ENCODE measurements around the gene SRGAP2C.
"Not testable (repeated sequence)": the region's sequence is repeated elsewhere in the genome, so short reads cannot be mapped to it uniquely, and the experiment has no call there.

Gene SRGAP2C

GRCh38 chr1:121339611-121340010 lies 154.8 kb downstream of the SRGAP2C start:
- not testable (repeated sequence) for DNase-seq (ENCODE audit: low spot score)

GRCh38 chr1:121343311-121343906 lies 158.6 kb downstream of the SRGAP2C start:
- not testable (repeated sequence) for DNase-seq (ENCODE audit: low spot score)

DNA sequence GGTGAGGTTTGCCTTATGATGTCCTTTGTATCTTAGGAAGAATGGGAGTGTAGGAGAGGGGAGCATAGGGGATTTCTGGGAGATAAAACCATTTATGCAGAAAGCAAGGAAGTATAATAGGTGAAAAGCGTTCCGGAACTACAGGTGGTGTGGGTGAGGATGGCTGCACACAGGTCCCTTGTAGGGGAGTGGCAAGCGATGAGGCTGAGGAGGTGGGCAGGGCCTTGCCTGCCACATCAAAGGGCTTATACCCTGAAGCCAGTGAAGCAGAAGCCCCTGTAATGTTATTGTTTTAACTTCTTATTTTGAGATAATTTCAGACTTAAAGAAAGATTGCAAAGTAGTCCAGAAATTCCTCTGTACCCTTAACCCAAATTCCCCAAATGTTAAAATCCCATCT lies 159.6 kb downstream of the SRGAP2C start:
- DNase-seq (ENCODE audit: low spot score) = not testable (repeated sequence)

DNA sequence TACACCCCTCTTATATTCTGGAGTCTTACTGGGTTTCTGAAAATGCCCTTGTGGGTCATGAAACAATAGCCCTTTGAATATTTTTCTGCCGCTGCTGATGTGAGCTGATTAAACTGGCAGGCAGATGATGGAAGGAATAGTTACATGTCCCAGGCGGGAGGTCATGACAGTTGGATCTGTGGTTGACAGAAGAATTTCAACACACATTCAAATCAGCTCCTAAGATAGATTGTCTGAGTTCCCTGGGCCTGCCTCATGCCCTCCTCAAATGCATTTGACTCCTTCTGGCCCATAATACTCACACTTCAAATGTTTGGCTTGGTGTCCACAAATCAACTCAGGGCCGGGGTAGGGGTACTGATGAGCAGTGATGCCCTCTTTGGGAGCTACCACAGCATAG lies 161.9 kb downstream of the SRGAP2C start:
- not testable (repeated sequence) for DNase-seq (ENCODE audit: low spot score)

- not testable (repeated sequence) for DNase-seq (ENCODE audit: low spot score)
Measured at GRCh38 chr1:121347476-121347875, 162.7 kb downstream of the SRGAP2C start.

GRCh38 chr1:121348115-121348514 lies 163.3 kb downstream of the SRGAP2C start:
- DNase-seq (ENCODE audit: low spot score) = not testable (repeated sequence)

DNA sequence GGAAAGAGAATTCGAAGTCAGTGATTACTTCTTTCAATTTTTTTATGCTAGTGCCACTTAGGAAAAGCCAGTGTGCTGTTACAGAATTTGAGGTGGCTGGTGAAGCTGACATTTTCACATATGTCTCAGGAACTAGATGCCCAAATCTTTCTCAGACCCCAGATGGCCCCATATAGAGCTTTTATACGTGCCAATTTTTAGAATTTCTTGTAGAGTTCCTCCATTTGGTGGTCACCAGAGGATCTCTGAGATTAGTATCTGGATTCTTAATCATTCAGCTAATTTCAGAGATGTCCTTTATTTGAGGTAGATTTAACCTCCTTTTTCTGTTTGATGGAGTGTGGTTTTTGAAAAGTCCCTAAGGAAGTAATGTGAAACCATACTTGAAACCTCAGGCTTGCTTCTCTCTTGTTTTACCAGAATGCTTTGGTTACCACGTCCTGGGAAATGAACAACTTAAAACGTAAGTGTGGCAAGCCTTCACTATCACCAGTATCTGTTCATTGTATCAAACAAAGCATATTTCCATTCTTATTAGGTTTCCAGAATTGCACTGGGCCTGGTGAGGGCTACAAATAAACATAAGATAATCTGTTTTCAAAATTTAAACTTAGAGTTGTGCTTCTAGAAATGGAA lies 164.7 kb downstream of the SRGAP2C start:
- DNase-seq (ENCODE audit: low spot score) = not testable (repeated sequence)

DNA sequence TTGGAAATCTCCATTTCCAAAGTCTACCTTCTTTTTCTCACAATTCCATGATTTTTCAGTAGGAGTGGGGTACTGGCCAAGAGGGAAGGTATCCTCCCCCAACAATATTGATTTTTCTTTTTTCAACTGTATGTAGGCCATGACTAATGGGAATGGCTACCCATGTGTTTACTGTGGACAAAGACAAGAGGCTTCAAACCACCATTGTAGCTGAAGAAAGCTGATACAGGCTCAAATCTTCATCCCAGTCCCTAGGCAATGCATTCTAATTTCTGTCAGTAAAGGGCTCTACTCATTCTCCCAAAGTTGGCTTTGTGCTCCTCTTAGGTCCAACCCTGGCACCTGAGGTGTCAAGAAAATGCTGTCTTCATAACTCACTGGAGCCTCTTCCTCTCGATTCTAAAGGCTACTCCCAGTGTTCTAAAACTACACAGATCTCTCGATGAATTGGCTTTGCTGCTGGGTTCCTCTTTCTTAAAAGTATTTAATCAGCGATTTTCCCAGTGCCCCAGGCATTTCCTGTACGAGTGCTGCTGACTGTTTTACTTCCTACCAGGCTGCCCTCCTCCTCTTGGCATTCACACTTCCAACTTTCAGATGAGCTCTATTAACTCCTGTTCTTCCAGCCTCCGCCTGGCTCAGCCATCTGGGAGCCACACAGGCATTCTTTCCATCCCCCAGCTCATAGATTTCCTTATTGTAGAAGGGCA lies 171.1 kb downstream of the SRGAP2C start:
- DNase-seq (ENCODE audit: low spot score) = not testable (repeated sequence)

DNA sequence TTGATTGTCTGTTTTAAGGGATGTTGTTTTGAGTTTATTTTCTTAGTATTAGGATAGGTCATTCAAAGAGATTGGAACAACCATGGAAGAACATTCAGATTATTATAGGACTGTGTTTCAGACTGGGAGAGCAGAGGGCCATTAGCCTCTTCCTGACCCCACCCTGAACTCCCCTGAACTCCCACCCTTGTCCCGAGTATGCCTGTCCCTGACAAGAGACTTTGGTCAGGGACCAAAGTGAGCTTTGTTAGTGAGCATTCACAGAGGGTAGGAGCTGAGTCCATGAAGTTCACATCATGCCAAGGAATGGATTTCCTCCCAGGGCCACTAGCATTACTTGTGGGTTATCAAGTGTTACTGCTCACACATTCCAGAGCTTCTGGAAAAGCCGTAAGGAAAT lies 172.0 kb downstream of the SRGAP2C start:
- not testable (repeated sequence) for DNase-seq (ENCODE audit: low spot score)

GRCh38 chr1:121360531-121360930 lies 175.8 kb downstream of the SRGAP2C start:
- not testable (repeated sequence) for DNase-seq (ENCODE audit: low spot score)

GRCh38 chr1:121361451-121362233 lies 176.9 kb downstream of the SRGAP2C start:
- DNase-seq (ENCODE audit: low spot score) = not testable (repeated sequence)

DNA sequence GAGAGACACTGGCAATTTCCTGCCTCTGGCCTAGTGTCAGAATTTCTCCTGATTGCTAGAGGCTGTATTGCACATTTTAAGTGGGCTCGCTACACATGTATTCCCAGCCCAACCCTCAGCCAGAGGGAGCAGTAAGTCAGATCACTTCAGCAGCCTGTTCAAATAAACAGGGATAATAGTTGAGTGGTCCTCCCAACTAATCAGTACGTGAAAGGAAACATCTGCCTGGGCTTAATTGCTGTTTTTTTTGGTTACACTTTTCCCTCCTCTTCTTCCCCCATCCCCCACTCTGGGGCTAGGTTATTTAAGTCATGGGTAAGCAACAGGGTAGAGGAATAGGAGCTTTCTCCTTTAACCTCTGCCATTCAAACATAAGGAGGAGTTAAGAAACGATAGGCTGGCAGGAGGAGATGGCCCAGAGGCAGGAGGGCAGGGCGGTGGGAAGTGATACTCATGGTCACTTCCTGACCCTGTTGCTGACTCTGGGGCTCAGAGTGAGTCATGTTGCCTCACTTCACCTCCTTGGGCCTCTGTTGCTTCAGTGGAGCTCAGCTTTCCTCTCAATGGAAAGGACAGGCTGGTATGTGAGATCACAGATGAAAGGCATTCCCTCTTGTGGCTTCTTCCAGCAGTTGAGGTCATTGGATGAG lies 177.6 kb downstream of the SRGAP2C start:
- DNase-seq (ENCODE audit: low spot score) = not testable (repeated sequence)

GRCh38 chr1:121365316-121365715 lies 180.5 kb downstream of the SRGAP2C start:
- not testable (repeated sequence) for DNase-seq (ENCODE audit: low spot score)

GRCh38 chr1:121365723-121366122 lies 180.9 kb downstream of the SRGAP2C start:
- DNase-seq (ENCODE audit: low spot score) = not testable (repeated sequence)

DNA sequence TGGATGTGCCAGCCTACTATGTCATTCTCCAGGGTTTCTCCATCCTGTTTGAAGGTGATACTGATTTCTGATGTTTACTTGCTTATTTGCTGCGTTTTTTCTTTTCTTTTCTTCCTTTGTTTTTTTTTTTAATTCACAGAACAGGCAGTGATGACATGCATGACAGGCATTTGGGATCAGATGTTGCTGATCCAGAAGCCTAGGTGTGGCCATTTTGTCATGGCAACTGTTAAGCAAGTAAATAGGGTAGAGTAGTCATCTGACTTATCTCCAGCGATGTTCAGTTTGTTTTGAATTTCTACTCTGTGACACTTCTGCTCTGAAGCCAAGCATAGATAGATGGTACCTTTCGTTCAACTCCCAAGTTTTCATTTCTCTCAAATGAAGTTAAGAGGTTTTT lies 181.4 kb downstream of the SRGAP2C start:
- not testable (repeated sequence) for DNase-seq (ENCODE audit: low spot score)

- not testable (repeated sequence) for DNase-seq (ENCODE audit: low spot score)
Measured at GRCh38 chr1:121368910-121369309, 184.1 kb downstream of the SRGAP2C start.

GRCh38 chr1:121369959-121370358 lies 185.2 kb downstream of the SRGAP2C start:
- not testable (repeated sequence) for DNase-seq (ENCODE audit: low spot score)

DNA sequence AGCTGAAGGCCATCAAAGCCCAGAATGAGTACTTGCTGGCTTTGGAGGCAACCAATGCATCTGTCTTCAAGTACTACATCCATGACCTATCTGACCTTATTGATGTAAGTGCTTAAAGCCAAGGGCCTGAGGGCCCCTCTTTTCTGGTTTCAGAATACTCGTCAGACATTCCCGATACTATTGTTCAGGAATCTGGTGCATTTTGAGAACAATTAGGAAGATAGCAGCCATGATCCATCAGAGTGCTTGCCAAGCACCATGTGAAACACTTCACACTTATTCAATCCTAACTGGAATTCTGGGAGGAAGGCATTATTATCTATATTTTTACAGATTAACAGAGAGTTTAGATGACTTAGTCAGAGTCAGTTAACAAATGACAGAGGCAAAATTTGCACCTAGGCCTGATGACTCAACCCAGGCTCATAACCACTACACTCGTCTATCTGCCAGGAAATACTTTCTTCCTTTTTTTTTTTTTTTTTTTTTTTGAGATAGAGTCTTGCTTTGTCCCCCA lies 190.1 kb downstream of the SRGAP2C start:
- not testable (repeated sequence) for DNase-seq (ENCODE audit: low spot score)

DNA sequence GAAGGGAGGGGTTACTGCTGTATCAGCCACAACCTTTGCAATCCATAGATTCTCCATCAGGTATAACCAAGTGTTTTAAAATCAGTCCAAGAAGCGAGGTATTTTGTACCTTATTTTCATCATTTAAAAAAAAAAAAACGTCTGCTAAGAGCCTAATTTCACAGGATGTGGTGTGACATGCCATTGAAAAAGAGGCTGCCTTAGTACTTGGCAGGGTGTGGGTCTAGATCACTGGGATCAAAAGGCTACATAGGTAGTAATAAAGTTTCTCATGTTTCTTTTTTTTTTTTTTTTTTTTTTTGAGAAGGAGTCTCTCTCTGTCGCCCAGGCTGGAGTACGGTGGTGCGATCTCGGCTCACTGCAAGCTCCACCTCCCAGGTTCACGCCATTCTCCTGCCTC lies 192.2 kb downstream of the SRGAP2C start:
- not testable (repeated sequence) for DNase-seq (ENCODE audit: low spot score)

GRCh38 chr1:121378757-121379156 lies 194.0 kb downstream of the SRGAP2C start:
- DNase-seq (ENCODE audit: low spot score) = not testable (repeated sequence)

GRCh38 chr1:121384754-121385153 lies 200.0 kb downstream of the SRGAP2C start:
- not testable (repeated sequence) for DNase-seq (ENCODE audit: low spot score)
